Measurements from ENCODE around the gene SLC38A8. TPM values are rescaled to one million over a fixed set of nuclear protein-coding genes. Genes with fewer than 3 reads are reported as not detected.

The SLC38A8 gene
- total RNA-seq, 3 donors from 2014 or later = not detected

DNA sequence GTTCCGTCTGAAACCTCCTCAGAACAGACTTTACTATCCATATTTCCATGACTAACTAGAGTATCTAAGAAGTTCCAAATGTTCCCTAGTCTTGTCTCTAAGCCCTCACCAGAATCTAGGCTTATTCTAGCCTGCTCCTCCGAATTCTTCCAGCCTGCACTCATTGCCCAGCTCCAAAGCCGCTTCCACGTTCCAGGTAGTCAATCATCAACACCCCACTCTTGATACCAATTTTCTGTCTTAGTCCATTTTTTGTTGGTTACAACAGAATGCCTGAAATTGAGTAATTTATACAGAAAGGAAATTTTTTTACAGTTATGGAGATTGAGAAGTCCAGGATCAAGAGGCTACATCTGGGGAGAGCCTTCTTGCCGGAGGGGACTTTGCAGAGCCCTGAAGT is 21.1 kb downstream of the SLC38A8 start:
- ATAC-seq (no peak), DNase-seq (no peak)
- Histone ChIP-seq H3K36me3 (ENCODE audit: low read depth) (no peaks in the 10 kb centered on the region), H3K9me3 (no peaks in the 10 kb centered on the region), H3K4me3 (no peak overlapping the region), H3K4me1 (ENCODE audit: low read depth) (no peaks in the 10 kb centered on the region)
- TF ChIP-seq, protein P1, sequence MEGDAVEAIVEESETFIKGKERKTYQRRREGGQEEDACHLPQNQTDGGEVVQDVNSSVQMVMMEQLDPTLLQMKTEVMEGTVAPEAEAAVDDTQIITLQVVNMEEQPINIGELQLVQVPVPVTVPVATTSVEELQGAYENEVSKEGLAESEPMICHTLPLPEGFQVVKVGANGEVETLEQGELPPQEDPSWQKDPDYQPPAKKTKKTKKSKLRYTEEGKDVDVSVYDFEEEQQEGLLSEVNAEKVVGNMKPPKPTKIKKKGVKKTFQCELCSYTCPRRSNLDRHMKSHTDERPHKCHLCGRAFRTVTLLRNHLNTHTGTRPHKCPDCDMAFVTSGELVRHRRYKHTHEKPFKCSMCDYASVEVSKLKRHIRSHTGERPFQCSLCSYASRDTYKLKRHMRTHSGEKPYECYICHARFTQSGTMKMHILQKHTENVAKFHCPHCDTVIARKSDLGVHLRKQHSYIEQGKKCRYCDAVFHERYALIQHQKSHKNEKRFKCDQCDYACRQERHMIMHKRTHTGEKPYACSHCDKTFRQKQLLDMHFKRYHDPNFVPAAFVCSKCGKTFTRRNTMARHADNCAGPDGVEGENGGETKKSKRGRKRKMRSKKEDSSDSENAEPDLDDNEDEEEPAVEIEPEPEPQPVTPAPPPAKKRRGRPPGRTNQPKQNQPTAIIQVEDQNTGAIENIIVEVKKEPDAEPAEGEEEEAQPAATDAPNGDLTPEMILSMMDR (IDR thresholded peaks at IDR 0.05) = no peak
- intact Hi-C loops (cut with DNase I, micrococcal nuclease) = no loop called here

DNA sequence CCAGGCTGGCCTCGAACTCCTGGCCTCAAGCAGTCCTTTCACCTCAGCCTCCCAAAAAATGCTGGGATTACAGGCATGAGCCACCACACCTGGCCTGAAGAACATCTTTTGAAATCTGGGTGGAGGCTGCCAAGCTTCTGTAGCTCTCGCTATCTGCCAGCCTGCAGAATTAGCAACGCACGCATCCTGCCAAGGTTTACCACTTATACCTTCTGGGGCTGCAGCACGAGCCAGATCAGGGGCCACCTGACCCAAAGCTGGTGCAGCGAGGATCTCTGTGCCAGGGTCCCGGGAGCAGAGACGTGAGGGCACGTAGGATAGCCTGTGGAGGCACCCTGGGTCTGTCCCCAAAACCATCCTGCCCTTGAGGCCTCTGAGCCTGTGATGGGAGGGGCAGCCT is 22.2 kb downstream of the SLC38A8 start:
- no peak for DNase-seq
- H3K4me3 ChIP-seq = no peak overlapping the region
- no peaks in the 10 kb centered on the region for H3K9me3 ChIP-seq
- no peaks in the 10 kb centered on the region for H3K36me3 ChIP-seq (ENCODE audit: low read depth)
- ATAC-seq = no peak
- H3K4me1 ChIP-seq (ENCODE audit: low read depth) = no peaks in the 10 kb centered on the region
- TF ChIP-seq, protein P1 (IDR thresholded peaks at IDR 0.05) = no peak
- intact Hi-C loops (cut with DNase I, micrococcal nuclease) = no loop called here

DNA sequence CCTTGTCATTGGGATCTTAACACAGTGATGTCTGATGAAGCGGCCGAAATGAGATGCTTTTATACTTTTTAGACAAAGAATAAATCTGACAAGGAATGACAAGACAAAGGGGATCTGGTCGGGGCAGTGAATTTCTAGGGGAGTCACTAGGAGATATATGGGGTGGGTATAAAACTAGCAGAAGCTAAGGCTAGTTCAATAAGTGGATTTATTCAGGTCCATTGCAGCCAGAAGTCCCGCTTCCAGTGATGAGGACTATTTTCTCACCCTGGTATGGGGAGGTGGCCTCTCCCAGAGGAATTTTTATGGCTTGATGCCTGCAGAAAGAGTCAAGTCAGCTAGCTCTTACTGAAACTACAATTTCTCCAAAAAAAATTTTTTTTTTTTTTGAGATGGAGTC is 23.9 kb downstream of the SLC38A8 start:
- ATAC-seq (no peak), DNase-seq (no peak)
- intact Hi-C loops (cut with DNase I, micrococcal nuclease) = no loop called here
- Histone ChIP-seq H3K4me1 (ENCODE audit: low read depth) (no peaks in the 10 kb centered on the region), H3K9me3 (no peaks in the 10 kb centered on the region), H3K36me3 (ENCODE audit: low read depth) (no peaks in the 10 kb centered on the region), H3K4me3 (no peak overlapping the region)
- TF ChIP-seq, protein P1 (IDR thresholded peaks at IDR 0.05) = no peak

DNA sequence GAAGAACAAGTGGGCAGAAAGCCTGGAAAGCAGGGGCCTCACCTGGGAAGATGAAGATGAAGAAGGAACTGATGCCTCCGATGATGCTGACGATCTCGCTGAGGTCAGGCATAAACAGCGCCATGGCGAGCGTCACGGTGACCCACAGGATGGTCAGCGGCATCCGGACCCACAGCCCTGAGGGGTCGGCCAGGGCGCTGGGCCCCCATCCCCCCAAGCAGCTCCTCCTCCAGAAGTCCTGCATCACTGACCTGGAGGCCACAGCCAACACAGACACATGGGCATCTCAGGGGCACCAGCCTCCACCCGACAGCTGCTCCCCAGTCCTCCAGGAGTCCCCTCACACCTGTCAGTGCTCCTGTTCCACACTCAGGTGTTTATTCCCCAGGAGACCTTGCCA is 26.1 kb downstream of the SLC38A8 start:
- Histone ChIP-seq H3K36me3 (ENCODE audit: low read depth) (no peaks in the 10 kb centered on the region), H3K4me3 (no peak overlapping the region), H3K9me3 (no peaks in the 10 kb centered on the region), H3K4me1 (ENCODE audit: low read depth) (no peaks in the 10 kb centered on the region)
- DNase-seq = no peak
- intact Hi-C loops (cut with DNase I, micrococcal nuclease) = no loop called here
- TF ChIP-seq, protein P1 (IDR thresholded peaks at IDR 0.05) = no peak
- no peak for ATAC-seq

DNA sequence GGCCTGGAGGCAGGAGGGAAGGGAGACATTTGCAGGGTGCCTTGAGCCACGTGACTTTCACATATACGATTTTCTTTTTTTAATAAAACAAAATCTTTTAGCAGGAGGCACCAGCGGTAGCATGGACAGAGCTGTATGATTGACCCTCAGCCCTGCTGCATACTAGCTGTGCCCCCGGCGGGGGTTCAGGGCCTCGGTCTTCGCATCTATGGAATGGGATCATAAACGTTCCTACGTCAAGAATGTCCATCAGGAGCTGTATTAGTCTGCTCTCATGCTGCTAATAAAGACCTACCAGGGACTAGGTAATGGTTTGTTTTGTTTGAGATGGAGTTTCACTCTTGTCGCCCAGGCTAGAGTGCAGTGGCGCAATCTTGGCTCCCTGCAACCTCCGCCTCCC is 27.2 kb downstream of the SLC38A8 start:
- Histone ChIP-seq H3K36me3 (ENCODE audit: low read depth) (no peaks in the 10 kb centered on the region), H3K4me1 (ENCODE audit: low read depth) (no peaks in the 10 kb centered on the region), H3K9me3 (no peaks in the 10 kb centered on the region), H3K4me3 (no peak overlapping the region)
- intact Hi-C loops (cut with DNase I, micrococcal nuclease) = no loop called here
- ATAC-seq = no peak
- TF ChIP-seq, protein P1 (IDR thresholded peaks at IDR 0.05) = no peak
- no peak for DNase-seq
